IMR-90 (cell line): ENCODE measurements around the gene DDIAS. TPM values are rescaled to one million over a fixed set of nuclear protein-coding genes. Genes with fewer than 3 reads are reported as not detected.

Experiments used
- ATAC-seq: fragments of 200-7000 bp; cut with Tn5 transposase; 2 replicates; pipeline ENCODE4 v1.9.1; 2020; ENCODE audit warnings: low read depth, mild to moderate bottlenecking, moderate library complexity
- BruUV-seq: library from RNA; stranded (reverse); fragments of 400-500 nt; replicated peaks from 2 replicates; lab custom pipeline; 2021; lab: Mats Ljungman, UMichigan
- CTCF ChIA-PET: fragments of 300-600 bp; formaldehyde crosslinking; extraction: SDS; loops from one replicate; lab custom pipeline; 2021; ENCODE audit warnings: antibody characterized with exemption; lab: Yijun Ruan, JAX
- POLR2A ChIA-PET: fragments of 300-600 bp; sonication (Branson Sonifier 250); formaldehyde crosslinking; loops from one replicate; lab custom pipeline; 2022; ENCODE audit warnings: antibody characterized with exemption; ENCODE audit not compliant: unreplicated experiment; lab: Charles Lee
- DNase-seq: peaks from one replicate; pipeline ENCODE4 v3.0.0; 2013
- H2AFZ ChIP-seq: replicated peaks from 2 replicates; pipeline ENCODE3; 2013; ENCODE audit warnings: low read length, mild to moderate bottlenecking; ENCODE audit not compliant: poor library complexity
- H2AK5ac ChIP-seq: 2 replicates; pipeline ENCODE4 v1.6.1; 2013; ENCODE audit warnings: low read depth, low read length, inconsistent platforms
- H2AK9ac ChIP-seq: replicated peaks from 2 replicates; pipeline ENCODE3; 2013; ENCODE audit warnings: mild to moderate bottlenecking, low read depth, low read length, moderate library complexity; ENCODE audit not compliant: poor library complexity
- H2BK120ac ChIP-seq: 2 replicates; pipeline ENCODE4 v1.6.1; 2013; ENCODE audit warnings: low read depth, low read length, inconsistent platforms
- H2BK15ac ChIP-seq: 3 replicates; pipeline ENCODE4 v1.6.1; 2013; ENCODE audit warnings: low read depth, low read length, inconsistent platforms
- H2BK20ac ChIP-seq: 2 replicates; pipeline ENCODE4 v1.6.1; 2013; ENCODE audit warnings: low read depth, mild to moderate bottlenecking, inconsistent platforms, low read length, moderate library complexity
- H2BK5ac ChIP-seq: 2 replicates; pipeline ENCODE4 v1.6.1; 2013; ENCODE audit warnings: mild to moderate bottlenecking, low read depth, low read length, inconsistent platforms; ENCODE audit not compliant: poor library complexity, severe bottlenecking
- H3K14ac ChIP-seq: replicated peaks from 2 replicates; pipeline ENCODE4 v1.6.1; 2013; ENCODE audit warnings: low read depth, low read length, inconsistent platforms
- H3K18ac ChIP-seq: 2 replicates; pipeline ENCODE4 v1.6.1; 2013; ENCODE audit warnings: low read depth, low read length, control low read depth
- H3K23ac ChIP-seq: 2 replicates; pipeline ENCODE4 v1.6.1; 2013; ENCODE audit warnings: low read depth, low read length, inconsistent platforms
- H3K27ac ChIP-seq: 2 replicates; pipeline ENCODE4 v1.5.1; 2013; ENCODE audit warnings: mild to moderate bottlenecking, control low read depth, low read length; ENCODE audit not compliant: insufficient read depth
- H3K27me3 ChIP-seq: 2 replicates; pipeline ENCODE4 v1.6.1; 2013; ENCODE audit warnings: low read length; ENCODE audit not compliant: control insufficient read depth, insufficient read depth
- H3K36me3 ChIP-seq: 2 replicates; pipeline ENCODE4 v1.6.1; 2013; ENCODE audit warnings: low read length, mixed read lengths; ENCODE audit not compliant: control insufficient read depth, insufficient read depth
- H3K4ac ChIP-seq: 2 replicates; pipeline ENCODE4 v1.6.1; 2013; ENCODE audit warnings: low read depth, low read length, inconsistent platforms
- H3K4me1 ChIP-seq: 2 replicates; pipeline ENCODE4 v1.6.1; 2013; ENCODE audit warnings: low read length, mixed read lengths; ENCODE audit not compliant: control insufficient read depth, insufficient read depth
- H3K4me2 ChIP-seq: 2 replicates; pipeline ENCODE4 v1.6.1; 2013; ENCODE audit warnings: low read depth, mild to moderate bottlenecking, control low read depth, low read length, moderate library complexity
- H3K4me3 ChIP-seq: 2 replicates; pipeline ENCODE4 v1.5.1; 2013; ENCODE audit warnings: low read depth, mild to moderate bottlenecking, control low read depth, low read length, moderate library complexity; ENCODE audit not compliant: insufficient read depth
- H3K56ac ChIP-seq: 2 replicates; pipeline ENCODE4 v1.6.1; 2013; ENCODE audit warnings: low read length, inconsistent platforms; ENCODE audit not compliant: insufficient read depth; ENCODE audit errors: extremely low read depth
- H3K79me1 ChIP-seq, 2 experiments: 2 replicates each; pipeline ENCODE4 v1.6.1; 2013; ENCODE audit warnings: low read length in 2 of 2, inconsistent platforms in 1 of 2, low read depth in 1 of 2
- H3K9ac ChIP-seq: 2 replicates; pipeline ENCODE4 v1.6.1; 2013; ENCODE audit warnings: low read depth, low read length, control low read depth
- H3K9me1 ChIP-seq: 2 replicates; pipeline ENCODE4 v1.6.1; 2013; ENCODE audit warnings: low read length, inconsistent platforms; ENCODE audit not compliant: insufficient read depth
- H3K9me3 ChIP-seq: 2 replicates; pipeline ENCODE4 v1.6.1; 2013; ENCODE audit warnings: low read length; ENCODE audit not compliant: control insufficient read depth, insufficient read depth
- H4K20me1 ChIP-seq: 2 replicates; pipeline ENCODE4 v1.6.1; 2013; ENCODE audit warnings: low read length, inconsistent platforms; ENCODE audit not compliant: insufficient read depth
- H4K5ac ChIP-seq: 2 replicates; pipeline ENCODE4 v1.6.1; 2013; ENCODE audit warnings: mild to moderate bottlenecking, low read depth, low read length, control low read depth
- H4K8ac ChIP-seq, 2 experiments: 2 replicates each; pipeline ENCODE4 v1.6.1; 2013; ENCODE audit warnings: low read depth in 2 of 2, low read length in 2 of 2, control low read depth in 1 of 2, inconsistent platforms in 1 of 2
- H4K91ac ChIP-seq: 2 replicates; pipeline ENCODE4 v1.6.1; 2013; ENCODE audit warnings: low read depth, low read length, inconsistent platforms; ENCODE audit not compliant: insufficient read depth
- ELK1 ChIP-seq: fragments of 150-350 bp; IDR thresholded peaks from 2 replicates; pipeline ENCODE4 v1.6.1; 2016; ENCODE audit warnings: low read depth, mild to moderate bottlenecking, low read length, moderate library complexity, borderline replicate concordance
- FOS ChIP-seq: fragments of 150-350 bp; IDR thresholded peaks from 2 replicates; pipeline ENCODE4 v1.6.1; 2016; ENCODE audit warnings: low read depth, low read length
- MAZ ChIP-seq: IDR thresholded peaks from 2 replicates; pipeline ENCODE4 v1.6.1; 2012; ENCODE audit warnings: low read depth, mild to moderate bottlenecking, low read length, improper control_type of control experiment, moderate library complexity, borderline replicate concordance
- RFX5 ChIP-seq: IDR thresholded peaks from 2 replicates; pipeline ENCODE4 v1.8.0; 2012; ENCODE audit warnings: low read depth, mild to moderate bottlenecking, low read length, moderate library complexity
- SMC3 ChIP-seq: fragments of 150-350 bp; IDR thresholded peaks from 2 replicates; pipeline ENCODE4 v1.6.1; 2016; ENCODE audit warnings: low read depth, mild to moderate bottlenecking, antibody characterized with exemption, low read length, moderate library complexity
- WGBS, 2 experiments: methylation state at CpG; one replicate each; pipeline versions ENCODE4 v1.1.5 to v1.1.7; 2013; ENCODE audit warnings: missing lambda C conversion rate in 2 of 2; ENCODE audit not compliant: insufficient read length in 1 of 2; ENCODE audit errors: extremely low coverage in 2 of 2; 5-methylcytosine and 5-hydroxymethylcytosine counted together
- dilution Hi-C: fragments of 300-500 bp; cut with HindIII; formaldehyde crosslinking; loops from one replicate; pipeline ENCODE4 v1.14.3; 2018; ENCODE audit warnings: low sequenced_read_pairs; ENCODE audit not compliant: unreplicated experiment
- in situ Hi-C: fragments of 300-500 bp; cut with MboI; formaldehyde crosslinking; loops from 3 replicates; pipeline ENCODE4 v1.14.3; 2019; ENCODE audit warnings: low sequenced_read_pairs, inconsistent platforms, mixed read lengths
- intact Hi-C: fragments of 100-400 bp; cut with micrococcal nuclease; formaldehyde crosslinking; loops from 2 replicates; pipeline ENCODE4 v1.10.0; 2022
- polyA plus RNA-seq, 3 experiments: library from polyadenylated mRNA; depleted of rRNA; stranded (reverse); fragments of >200 nt; gene quantifications; 2 replicates each; pipeline ENCODE4 v1.2.3, GENCODE V29; 2012; ENCODE audit warnings: low replicate concordance in 1 of 3
- total RNA-seq: library from RNA; depleted of rRNA; stranded (reverse); fragments of >200 nt; gene quantifications from 2 replicates; pipeline ENCODE4 v1.2.3, GENCODE V29; 2012

DDIAS gene
- total and polyA plus RNA-seq, 2 of the 4 experiments (the other 2 are of a cell fraction): 4.3 to 15.8 TPM

GRCh38 chr11:82974851-82975250 is 73.3 kb downstream of the DDIAS start:
- Histone ChIP-seq H3K79me1 (no peaks in the 10 kb centered on the region; a peak in 1 of 4 replicates), H4K5ac (no peak overlapping the region), H3K9me3 (no peaks in the 10 kb centered on the region), H3K27ac (no peak overlapping the region), H4K20me1 (no peaks in the 10 kb centered on the region), H2BK20ac (no peak overlapping the region), H4K8ac (no peak overlapping the region), H2AFZ (no peak overlapping the region), H3K27me3 (no peaks in the 10 kb centered on the region), H2BK120ac (no peak overlapping the region), H3K4me3 (no peak overlapping the region), H3K9me1 (no peaks in the 10 kb centered on the region), H3K9ac (no peak overlapping the region), H2BK15ac (no peak overlapping the region), H4K91ac (no peak overlapping the region), H3K18ac (no peak overlapping the region), H3K4me2 (no peak overlapping the region), H3K36me3 (no peaks in the 10 kb centered on the region; the same call in 1 of the 2 replicates), H2AK5ac (no peak overlapping the region), H2AK9ac (no peak overlapping the region), H2BK5ac (no peak overlapping the region), H3K56ac (no peak overlapping the region), H3K14ac (no peak overlapping the region), H3K4ac (no peak overlapping the region), H3K4me1 (peaks cover 3% of the 10 kb centered on the region), H3K23ac (no peak overlapping the region)
- BruUV-seq: no TSS peak
- no peak for DNase-seq
- dilution Hi-C loops: no loop called here
- intact Hi-C loops: loop anchor here (5.0 kb wide), 1 partner anchor 182 kb away; the partner anchor contains the start of gene PCF11
- WGBS, 2 experiments: no CpG with 5 or more reads among the region's 2 CpGs
- ChIA-PET CTCF (interaction anchor here (0.5 to 1.1 kb wide), 2 partner anchors 12 to 161 kb away, joined by 3 read pairs; no protein-coding TSS in a partner anchor), POLR2A (no interaction called here)
- ATAC-seq: no peak
- in situ Hi-C loops: no loop called here
- TF ChIP-seq FOS: no peak
- no peak for TF ChIP-seq RFX5
- no peak for TF ChIP-seq SMC3
- no peak for TF ChIP-seq ELK1
- no peak for TF ChIP-seq MAZ
